ENCODE data around the gene SYNDIG1. TPM values are rescaled to one million over a fixed set of nuclear protein-coding genes. Genes with fewer than 3 reads are reported as not detected.

The SYNDIG1 gene
- polyA plus RNA-seq, 1 donor from 2014 or later: 0.22 TPM

DNA sequence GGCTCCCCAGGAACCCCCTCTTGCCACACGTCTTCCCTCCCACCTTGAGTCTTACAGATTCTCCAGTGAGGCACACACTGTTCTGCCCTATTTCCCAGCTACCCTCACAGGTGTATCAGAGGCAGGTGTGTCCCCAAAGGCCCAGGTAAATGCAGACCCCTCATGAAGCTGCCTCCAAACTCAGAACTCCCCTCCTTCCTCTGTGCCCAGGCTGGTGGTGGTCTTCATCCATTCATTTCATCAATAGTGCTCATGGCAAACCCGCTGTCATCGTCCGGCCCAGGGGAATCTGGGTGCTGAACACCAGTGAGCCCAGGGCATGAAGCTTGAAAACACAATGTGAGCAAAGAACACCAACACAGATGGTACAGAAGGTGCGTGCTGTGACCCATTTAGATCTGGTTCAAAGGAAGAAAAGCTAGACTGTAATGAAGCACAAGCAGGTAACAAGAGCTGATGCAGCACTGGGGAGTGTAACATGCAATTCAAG lies 213.1 kb downstream of the SYNDIG1 start:
- Histone ChIP-seq H3K4me3 (ENCODE audit: low read length) (no peak overlapping the region), H3K4me2 (ENCODE audit: low read length) (no peak overlapping the region), H3F3A (ENCODE audit: insufficient read depth, low read length, poor library complexity, severe bottlenecking) (no peaks in the 10 kb centered on the region), H4K20me1 (ENCODE audit: insufficient read depth) (no peaks in the 10 kb centered on the region), H2AFZ (ENCODE audit: low read depth, low read length) (no peak overlapping the region), H3K27ac (ENCODE audit: low read length) (no peak overlapping the region), H3K9me2 (ENCODE audit: insufficient read depth, low read length) (no peaks in the 10 kb centered on the region), H3K9ac (ENCODE audit: low read length) (no peak overlapping the region), H3K79me2 (replicated peaks; ENCODE audit: insufficient read depth, low read length) (no peaks in the 10 kb centered on the region), H3K9me3 (ENCODE audit: low read length) (no peaks in the 10 kb centered on the region), H3K36me3 (ENCODE audit: insufficient read depth, low read length) (no peaks in the 10 kb centered on the region), H3K27me3 (ENCODE audit: insufficient read depth, low read depth, low read length) (no peaks in the 10 kb centered on the region)
- TF ChIP-seq POLR2AphosphoS5 (IDR thresholded peaks at IDR 0.05): no peak
- no peak for TF ChIP-seq TAF1 (IDR thresholded peaks at IDR 0.05; ENCODE audit: low read depth)
- TF ChIP-seq, protein P1, sequence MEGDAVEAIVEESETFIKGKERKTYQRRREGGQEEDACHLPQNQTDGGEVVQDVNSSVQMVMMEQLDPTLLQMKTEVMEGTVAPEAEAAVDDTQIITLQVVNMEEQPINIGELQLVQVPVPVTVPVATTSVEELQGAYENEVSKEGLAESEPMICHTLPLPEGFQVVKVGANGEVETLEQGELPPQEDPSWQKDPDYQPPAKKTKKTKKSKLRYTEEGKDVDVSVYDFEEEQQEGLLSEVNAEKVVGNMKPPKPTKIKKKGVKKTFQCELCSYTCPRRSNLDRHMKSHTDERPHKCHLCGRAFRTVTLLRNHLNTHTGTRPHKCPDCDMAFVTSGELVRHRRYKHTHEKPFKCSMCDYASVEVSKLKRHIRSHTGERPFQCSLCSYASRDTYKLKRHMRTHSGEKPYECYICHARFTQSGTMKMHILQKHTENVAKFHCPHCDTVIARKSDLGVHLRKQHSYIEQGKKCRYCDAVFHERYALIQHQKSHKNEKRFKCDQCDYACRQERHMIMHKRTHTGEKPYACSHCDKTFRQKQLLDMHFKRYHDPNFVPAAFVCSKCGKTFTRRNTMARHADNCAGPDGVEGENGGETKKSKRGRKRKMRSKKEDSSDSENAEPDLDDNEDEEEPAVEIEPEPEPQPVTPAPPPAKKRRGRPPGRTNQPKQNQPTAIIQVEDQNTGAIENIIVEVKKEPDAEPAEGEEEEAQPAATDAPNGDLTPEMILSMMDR (IDR thresholded peaks at IDR 0.05; ENCODE audit: poor library complexity, severe bottlenecking): no peak
- no peak for TF ChIP-seq EZH2 (IDR thresholded peaks at IDR 0.05; ENCODE audit: borderline replicate concordance, insufficient read depth, low read length, poor library complexity, severe bottlenecking)
- TF ChIP-seq EP300 (conservative IDR thresholded peaks at IDR 0.05; ENCODE audit: poor library complexity, severe bottlenecking): no peak
- no peak for TF ChIP-seq MXI1 (conservative IDR thresholded peaks at IDR 0.05; ENCODE audit: poor library complexity, severe bottlenecking)
- TF ChIP-seq, protein P2, sequence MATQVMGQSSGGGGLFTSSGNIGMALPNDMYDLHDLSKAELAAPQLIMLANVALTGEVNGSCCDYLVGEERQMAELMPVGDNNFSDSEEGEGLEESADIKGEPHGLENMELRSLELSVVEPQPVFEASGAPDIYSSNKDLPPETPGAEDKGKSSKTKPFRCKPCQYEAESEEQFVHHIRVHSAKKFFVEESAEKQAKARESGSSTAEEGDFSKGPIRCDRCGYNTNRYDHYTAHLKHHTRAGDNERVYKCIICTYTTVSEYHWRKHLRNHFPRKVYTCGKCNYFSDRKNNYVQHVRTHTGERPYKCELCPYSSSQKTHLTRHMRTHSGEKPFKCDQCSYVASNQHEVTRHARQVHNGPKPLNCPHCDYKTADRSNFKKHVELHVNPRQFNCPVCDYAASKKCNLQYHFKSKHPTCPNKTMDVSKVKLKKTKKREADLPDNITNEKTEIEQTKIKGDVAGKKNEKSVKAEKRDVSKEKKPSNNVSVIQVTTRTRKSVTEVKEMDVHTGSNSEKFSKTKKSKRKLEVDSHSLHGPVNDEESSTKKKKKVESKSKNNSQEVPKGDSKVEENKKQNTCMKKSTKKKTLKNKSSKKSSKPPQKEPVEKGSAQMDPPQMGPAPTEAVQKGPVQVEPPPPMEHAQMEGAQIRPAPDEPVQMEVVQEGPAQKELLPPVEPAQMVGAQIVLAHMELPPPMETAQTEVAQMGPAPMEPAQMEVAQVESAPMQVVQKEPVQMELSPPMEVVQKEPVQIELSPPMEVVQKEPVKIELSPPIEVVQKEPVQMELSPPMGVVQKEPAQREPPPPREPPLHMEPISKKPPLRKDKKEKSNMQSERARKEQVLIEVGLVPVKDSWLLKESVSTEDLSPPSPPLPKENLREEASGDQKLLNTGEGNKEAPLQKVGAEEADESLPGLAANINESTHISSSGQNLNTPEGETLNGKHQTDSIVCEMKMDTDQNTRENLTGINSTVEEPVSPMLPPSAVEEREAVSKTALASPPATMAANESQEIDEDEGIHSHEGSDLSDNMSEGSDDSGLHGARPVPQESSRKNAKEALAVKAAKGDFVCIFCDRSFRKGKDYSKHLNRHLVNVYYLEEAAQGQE (IDR thresholded peaks at IDR 0.05; ENCODE audit: borderline replicate concordance): no peak
- TF ChIP-seq RAD21 (conservative IDR thresholded peaks at IDR 0.05): no peak
- TF ChIP-seq SMC3 (conservative IDR thresholded peaks at IDR 0.05; ENCODE audit: poor library complexity): no peak

DNA sequence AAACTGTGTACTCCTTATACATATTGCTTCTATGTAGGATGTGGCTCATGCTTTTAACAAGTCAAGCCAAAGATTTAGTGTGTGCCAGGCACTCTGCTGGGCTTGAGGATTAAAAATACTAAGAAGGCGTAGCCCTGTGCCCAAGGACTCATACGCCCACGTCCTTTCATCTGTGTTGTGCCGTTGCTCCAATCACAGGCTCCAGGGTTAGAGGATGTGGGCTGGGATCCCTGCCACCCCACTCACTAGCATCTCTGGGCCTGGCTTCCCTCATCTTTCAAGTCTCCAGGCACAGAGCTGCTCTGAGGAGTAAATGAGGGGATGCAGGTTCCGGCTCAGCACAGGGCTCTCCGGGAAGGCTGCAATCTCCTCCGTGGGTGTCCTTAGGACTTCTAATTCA lies 214.2 kb downstream of the SYNDIG1 start:
- TF ChIP-seq, protein P2 (IDR thresholded peaks at IDR 0.05; ENCODE audit: borderline replicate concordance): no peak
- TF ChIP-seq RAD21 (conservative IDR thresholded peaks at IDR 0.05): no peak
- TF ChIP-seq EP300 (conservative IDR thresholded peaks at IDR 0.05; ENCODE audit: poor library complexity, severe bottlenecking): no peak
- TF ChIP-seq SMC3 (conservative IDR thresholded peaks at IDR 0.05; ENCODE audit: poor library complexity): no peak
- no peak for TF ChIP-seq POLR2AphosphoS5 (IDR thresholded peaks at IDR 0.05)
- TF ChIP-seq TAF1 (IDR thresholded peaks at IDR 0.05; ENCODE audit: low read depth): no peak
- TF ChIP-seq, protein P1 (IDR thresholded peaks at IDR 0.05; ENCODE audit: poor library complexity, severe bottlenecking): no peak
- no peak for TF ChIP-seq EZH2 (IDR thresholded peaks at IDR 0.05; ENCODE audit: borderline replicate concordance, insufficient read depth, low read length, poor library complexity, severe bottlenecking)
- no peaks in the 10 kb centered on the region for H4K20me1 ChIP-seq (ENCODE audit: insufficient read depth)
- H3K27me3 ChIP-seq (ENCODE audit: insufficient read depth, low read depth, low read length): no peaks in the 10 kb centered on the region
- H3K36me3 ChIP-seq (ENCODE audit: insufficient read depth, low read length): no peaks in the 10 kb centered on the region
- H3K9me3 ChIP-seq (ENCODE audit: low read length): no peaks in the 10 kb centered on the region
- H3K79me2 ChIP-seq (replicated peaks; ENCODE audit: insufficient read depth, low read length): no peaks in the 10 kb centered on the region
- no peaks in the 10 kb centered on the region for H3K9me2 ChIP-seq (ENCODE audit: insufficient read depth, low read length)
- no peaks in the 10 kb centered on the region for H3F3A ChIP-seq (ENCODE audit: insufficient read depth, low read length, poor library complexity, severe bottlenecking)
- H3K27ac ChIP-seq (ENCODE audit: low read length): no peak overlapping the region
- no peak overlapping the region for H3K4me2 ChIP-seq (ENCODE audit: low read length)
- no peak overlapping the region for H2AFZ ChIP-seq (ENCODE audit: low read depth, low read length)
- no peak overlapping the region for H3K4me3 ChIP-seq (ENCODE audit: low read length)
- no peak overlapping the region for H3K9ac ChIP-seq (ENCODE audit: low read length)
